Heart right ventricle (tissue), 16 donors: Measurements from ENCODE around the gene GNAO1. TPM values are rescaled to one million over a fixed set of nuclear protein-coding genes. Genes with fewer than 3 reads are reported as not detected.

Source experiments
- ATAC-seq, 8 donors: fragments of 200-7000 bp; cut with Tn5 transposase; one replicate each; pipeline ENCODE4 v1.9.1; 2020; ENCODE audit warnings: mild to moderate bottlenecking in 8 of 8, moderate library complexity in 8 of 8, moderate number of reproducible peaks in 1 of 8
- DNase-seq, 2 donors: peaks; one replicate each; pipeline ENCODE4 v3.0.0-alpha.2; 2020
- H3K27ac ChIP-seq, 10 donors: fragments of 200-600 bp; sonication (generic) in 2 of 10; one replicate each; pipeline versions ENCODE4 v1.5.0 to v1.8.0; 2020 to 2022; ENCODE audit warnings: mild to moderate bottlenecking in 3 of 10
- H3K27me3 ChIP-seq, 7 donors: fragments of 200-600 bp; one replicate each; pipeline ENCODE4 v1.8.0; 2021 to 2022; ENCODE audit warnings: mild to moderate bottlenecking in 2 of 7
- H3K36me3 ChIP-seq, 9 donors: fragments of 200-600 bp; sonication (generic) in 1 of 9; one replicate each; pipeline versions ENCODE4 v1.5.0 to v1.8.0; 2020 to 2022; ENCODE audit warnings: mild to moderate bottlenecking in 2 of 9
- H3K4me1 ChIP-seq, 9 donors: fragments of 200-600 bp; sonication (generic) in 1 of 9; one replicate each; pipeline versions ENCODE4 v1.5.0 to v1.8.0; 2020 to 2022; ENCODE audit warnings: mild to moderate bottlenecking in 4 of 9
- H3K4me3 ChIP-seq, 10 donors: fragments of 200-600 bp; sonication (generic) in 2 of 10; one replicate each; pipeline versions ENCODE4 v1.5.0 to v1.8.0; 2020 to 2022; ENCODE audit warnings: mild to moderate bottlenecking in 7 of 10, moderate library complexity in 2 of 10
- H3K9me3 ChIP-seq, 11 donors: fragments of 200-600 bp in 10 of 11; sonication (generic) in 2 of 11; one replicate each; pipeline versions ENCODE4 v1.5.0 to v1.8.0; 2013 to 2022; ENCODE audit warnings: mild to moderate bottlenecking in 2 of 11, control low read depth in 1 of 11, moderate library complexity in 1 of 11
- WGBS, 2 donors: extraction: QIAGEN DNeasy Blood & Tissue Kit; methylation state at CpG; one replicate each; pipeline ENCODE4 v1.1.7; 2013; ENCODE audit warnings: inconsistent platforms in 1 of 2; 5-methylcytosine and 5-hydroxymethylcytosine counted together
- intact Hi-C, 10 donors: fragments of 100-400 bp; cut with DNase I; formaldehyde crosslinking; loops; one replicate each; pipeline versions ENCODE4 v1.11.1 to v1.14.2; 2022
- polyA plus RNA-seq, 2 donors: library from polyadenylated mRNA; stranded (reverse); fragments of 200-250 nt; gene quantifications; one replicate each; pipeline ENCODE4 v1.2.3, GENCODE V29; 2013
- total RNA-seq, 10 donors: library from RNA; stranded (reverse); fragmentation: NEBNext Ultra II Directional in 3 of 10; extraction: Animal tissue kit (Norgen Biotek cat#: 25700) in 3 of 10; gene quantifications; one replicate each; pipeline versions ENCODE4 v1.2.1 to v1.2.4, GENCODE V29; 2021 to 2023
- TF ChIP-seq, protein P1 (sequence below), 9 donors: fragments of 200-600 bp; sonication (generic) in 2 of 9; IDR thresholded peaks; one replicate each; pipeline versions ENCODE4 v1.5.0 to v1.8.0; 2021 to 2022; ENCODE audit warnings: antibody characterized with exemption in 9 of 9, mild to moderate bottlenecking in 5 of 9, moderate library complexity in 1 of 9
- donor health status: Arrhythmogenic right ventricular cardiomyopathy.
- donor health status: ischemic (EF 13 %, LVEDD 7.1; RV severe dilation, severe dysfunction).
- donor health status: healthy with polysubstance abuse.
- donor health status: DM: no; HTN: yes; CAD: no.
- donor health status: DM: no; HTN: no; CAD: no.
- donor health status: ischemic (EF 25% LVEDD 6.9; RV normal size, moderate dysfunction).
- donor health status: ischemic (EF 25% LVEDD 5.7; RV mildly dilated, moderate dysfunction).
- donor health status: healthy.
- donor health status: DM: yes; HTN: yes; CAD: no.
- donor health status: Ischemic cardiomyopathy.
- donor health status: ischemic (EF 35%, LVEDD 5.7; RV mildly dilated, moderate dysfunction).
- donor health status: nonischemic (EF 11% LVEDD 7.7; RV severe dilation, severe dysfunction).
- donor health status: DM: yes; HTN: yes; CAD: no.
- donor health status: PGD.
- donor health status: ischemic (EF 29% LVEDD 5.4; RV normal size, mild dysfunction).
- donor health status: nonischemic (EF 23%, LVEDD 6.1; RV moderate dilation, normal function).

GNAO1 gene
- total and polyA plus RNA-seq, 12 donors, result 1.4 to 36.7 (median 13.5) TPM

- H3K27me3 ChIP-seq, result peaks cover 0 to 6% (median 0%) of the 10 kb centered on the region in 7 donors
- TF ChIP-seq, protein P1, sequence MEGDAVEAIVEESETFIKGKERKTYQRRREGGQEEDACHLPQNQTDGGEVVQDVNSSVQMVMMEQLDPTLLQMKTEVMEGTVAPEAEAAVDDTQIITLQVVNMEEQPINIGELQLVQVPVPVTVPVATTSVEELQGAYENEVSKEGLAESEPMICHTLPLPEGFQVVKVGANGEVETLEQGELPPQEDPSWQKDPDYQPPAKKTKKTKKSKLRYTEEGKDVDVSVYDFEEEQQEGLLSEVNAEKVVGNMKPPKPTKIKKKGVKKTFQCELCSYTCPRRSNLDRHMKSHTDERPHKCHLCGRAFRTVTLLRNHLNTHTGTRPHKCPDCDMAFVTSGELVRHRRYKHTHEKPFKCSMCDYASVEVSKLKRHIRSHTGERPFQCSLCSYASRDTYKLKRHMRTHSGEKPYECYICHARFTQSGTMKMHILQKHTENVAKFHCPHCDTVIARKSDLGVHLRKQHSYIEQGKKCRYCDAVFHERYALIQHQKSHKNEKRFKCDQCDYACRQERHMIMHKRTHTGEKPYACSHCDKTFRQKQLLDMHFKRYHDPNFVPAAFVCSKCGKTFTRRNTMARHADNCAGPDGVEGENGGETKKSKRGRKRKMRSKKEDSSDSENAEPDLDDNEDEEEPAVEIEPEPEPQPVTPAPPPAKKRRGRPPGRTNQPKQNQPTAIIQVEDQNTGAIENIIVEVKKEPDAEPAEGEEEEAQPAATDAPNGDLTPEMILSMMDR (IDR thresholded peaks at IDR 0.05), result no peak
- H3K4me3 ChIP-seq, result no peak overlapping the region
- no peak overlapping the region for H3K27ac ChIP-seq
- DNase-seq, result no peak
- 93 to 95% methylated on average over 7 of the region's 7 CpGs for WGBS, 2 donors
- no peaks in the 10 kb centered on the region for H3K9me3 ChIP-seq
- no peak for ATAC-seq
- H3K4me1 ChIP-seq, result peaks cover 0 to 12% (median 8%) of the 10 kb centered on the region in 9 donors
- intact Hi-C loops, result loop anchor here (2.0 to 10.0 kb wide), 8 partner anchors 122 to 602 kb away; partner anchors contain the start of gene GNAO1 (in 7 of the 10)
- H3K36me3 ChIP-seq, result no peaks in the 10 kb centered on the region
Observed at GRCh38 chr16:56316545-56316944, 125.3 kb downstream of the GNAO1 start.

- DNase-seq, result peak; percentile 80 to 85
- no peaks in the 10 kb centered on the region for H3K9me3 ChIP-seq
- TF ChIP-seq, protein P1 (IDR thresholded peaks at IDR 0.05), result peak; percentile 86 to 97 (median 94)
- intact Hi-C loops, result loop anchor here (1.0 to 10.0 kb wide), 10 partner anchors 123 to 603 kb away; partner anchors contain the start of gene GNAO1 (in 7 of the 10)
- peak; percentile 95 to 98 (median 96) for ATAC-seq
- peak overlapping the region in 1 of 10 donors; percentile 37 for H3K27ac ChIP-seq
- H3K4me3 ChIP-seq, result peak overlapping the region in 8 of 10 donors; percentile 12 to 41 (median 37)
- 14 to 15% methylated on average over 28 of the region's 28 CpGs for WGBS, 2 donors
- H3K36me3 ChIP-seq, result no peaks in the 10 kb centered on the region
- H3K27me3 ChIP-seq, result peaks cover 0 to 6% (median 0%) of the 10 kb centered on the region in 7 donors
- peaks cover 0 to 12% (median 8%) of the 10 kb centered on the region in 9 donors for H3K4me1 ChIP-seq
Observed at GRCh38 chr16:56317998-56318826, 126.9 kb downstream of the GNAO1 start.

DNA sequence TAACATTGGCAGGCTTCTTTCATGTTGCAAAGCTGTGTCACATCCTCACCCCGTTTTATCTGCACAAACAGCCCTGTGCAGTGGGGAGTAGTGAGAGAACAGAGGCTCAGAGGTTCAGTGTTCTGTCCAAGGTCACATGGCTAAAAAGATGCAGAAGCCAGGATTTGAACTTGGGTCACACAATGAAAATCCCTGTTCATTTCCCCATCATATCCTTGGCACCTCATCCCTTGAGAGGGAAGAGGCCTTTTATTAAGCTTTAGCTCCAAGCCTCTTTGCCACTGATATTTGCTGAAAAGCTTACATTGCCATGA lies 127.5 kb downstream of the GNAO1 start:
- H3K4me1 ChIP-seq, result peaks cover 0 to 12% (median 8%) of the 10 kb centered on the region in 9 donors
- no peak for DNase-seq
- peaks cover 0 to 6% (median 0%) of the 10 kb centered on the region in 7 donors for H3K27me3 ChIP-seq
- no peak overlapping the region for H3K4me3 ChIP-seq
- H3K27ac ChIP-seq, result no peak overlapping the region
- ATAC-seq, result no peak
- intact Hi-C loops, result loop anchor here (1.0 to 10.0 kb wide), 10 partner anchors 124 to 604 kb away; partner anchors contain the start of gene GNAO1 (in 7 of the 10)
- H3K36me3 ChIP-seq, result no peaks in the 10 kb centered on the region
- TF ChIP-seq, protein P1 (IDR thresholded peaks at IDR 0.05), result no peak
- 55 to 82% methylated on average over 1 of the region's 1 CpG for WGBS, 2 donors
- no peaks in the 10 kb centered on the region for H3K9me3 ChIP-seq

DNA sequence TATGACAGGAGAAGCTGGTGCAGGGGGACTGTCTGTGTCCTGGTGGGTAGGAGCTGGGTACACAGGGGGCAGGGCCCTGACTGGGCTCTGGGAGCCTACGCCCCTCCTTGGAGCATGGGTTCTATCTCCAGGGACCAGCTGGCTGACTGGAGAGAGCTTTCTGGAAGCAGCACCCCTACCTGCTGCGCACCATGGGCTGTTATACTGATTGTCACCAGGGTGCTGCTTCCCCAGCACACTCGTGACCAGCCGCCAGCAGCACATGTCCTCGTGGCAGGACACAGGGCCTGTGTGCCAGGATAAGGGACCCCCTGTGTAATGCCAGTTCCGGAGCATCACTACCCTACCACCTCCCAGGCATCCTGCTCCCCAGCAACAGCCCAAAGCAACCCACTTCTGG lies 128.1 kb downstream of the GNAO1 start:
- Histone ChIP-seq H3K27me3 (peaks cover 0 to 6% (median 0%) of the 10 kb centered on the region in 7 donors), H3K4me3 (no peak overlapping the region), H3K27ac (no peak overlapping the region), H3K9me3 (no peaks in the 10 kb centered on the region), H3K36me3 (no peaks in the 10 kb centered on the region), H3K4me1 (peaks cover 0 to 12% (median 8%) of the 10 kb centered on the region in 9 donors)
- WGBS, 2 donors, result 93 to 94% methylated on average over 6 of the region's 6 CpGs
- TF ChIP-seq, protein P1 (IDR thresholded peaks at IDR 0.05), result no peak
- ATAC-seq (no peak), DNase-seq (no peak)
- intact Hi-C loops, result loop anchor here (2.0 to 10.0 kb wide), 9 partner anchors 125 to 605 kb away; partner anchors contain the start of gene GNAO1 (in 7 of the 10)
